HG03520 (cell line): Measurements from ENCODE around the gene SELPLG.
"Not testable (repeated sequence)": the region's sequence is repeated elsewhere in the genome, so short reads cannot be mapped to it uniquely, and the experiment has no call there.

Experiments used
- ATAC-seq: cut with Tn5 transposase; IDR thresholded peaks from one replicate; pipeline ENCODE4 v1.9.1; 2021; ENCODE audit warnings: mild to moderate bottlenecking, moderate library complexity; ENCODE audit not compliant: unreplicated experiment

Gene SELPLG

DNA sequence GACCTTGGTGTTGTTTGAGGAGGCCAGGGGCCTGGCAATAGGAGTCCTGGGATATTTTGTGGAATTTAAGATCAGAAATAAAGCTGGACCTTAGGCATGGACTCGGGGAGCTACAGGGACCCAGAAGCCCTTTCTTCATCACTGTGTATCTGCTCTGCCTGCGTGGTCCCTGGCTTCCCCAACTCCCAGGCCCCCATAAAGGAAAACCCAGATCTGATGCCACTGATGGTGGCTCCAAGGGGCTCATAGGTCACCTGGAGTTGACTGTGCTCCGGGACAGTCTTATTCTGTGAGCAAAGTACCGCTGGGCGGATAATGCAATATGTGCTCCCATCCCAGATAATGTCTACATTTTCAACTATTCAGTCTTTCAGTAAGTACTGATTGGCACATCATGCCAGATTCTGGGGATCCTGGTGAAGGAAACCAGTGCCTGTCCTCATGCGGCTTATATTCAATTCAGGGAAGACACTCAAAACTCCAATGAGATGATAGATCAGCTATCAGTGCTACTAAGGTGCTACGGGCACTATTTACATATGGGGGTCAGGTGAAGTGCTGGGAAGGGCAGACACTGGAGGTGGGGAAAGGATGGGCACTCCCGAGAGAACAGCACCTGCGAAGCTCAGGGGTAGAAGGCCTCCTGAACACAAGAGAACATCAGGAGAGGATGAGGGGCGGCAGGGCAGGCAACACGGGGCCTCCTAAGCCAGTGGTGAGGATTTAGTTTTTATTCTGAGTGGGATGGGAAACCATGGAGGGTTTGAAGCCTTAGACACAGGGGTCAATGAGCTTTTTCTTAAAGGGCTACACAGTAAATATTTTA lies 5.5 kb upstream of the SELPLG start:
- no peak for ATAC-seq

DNA sequence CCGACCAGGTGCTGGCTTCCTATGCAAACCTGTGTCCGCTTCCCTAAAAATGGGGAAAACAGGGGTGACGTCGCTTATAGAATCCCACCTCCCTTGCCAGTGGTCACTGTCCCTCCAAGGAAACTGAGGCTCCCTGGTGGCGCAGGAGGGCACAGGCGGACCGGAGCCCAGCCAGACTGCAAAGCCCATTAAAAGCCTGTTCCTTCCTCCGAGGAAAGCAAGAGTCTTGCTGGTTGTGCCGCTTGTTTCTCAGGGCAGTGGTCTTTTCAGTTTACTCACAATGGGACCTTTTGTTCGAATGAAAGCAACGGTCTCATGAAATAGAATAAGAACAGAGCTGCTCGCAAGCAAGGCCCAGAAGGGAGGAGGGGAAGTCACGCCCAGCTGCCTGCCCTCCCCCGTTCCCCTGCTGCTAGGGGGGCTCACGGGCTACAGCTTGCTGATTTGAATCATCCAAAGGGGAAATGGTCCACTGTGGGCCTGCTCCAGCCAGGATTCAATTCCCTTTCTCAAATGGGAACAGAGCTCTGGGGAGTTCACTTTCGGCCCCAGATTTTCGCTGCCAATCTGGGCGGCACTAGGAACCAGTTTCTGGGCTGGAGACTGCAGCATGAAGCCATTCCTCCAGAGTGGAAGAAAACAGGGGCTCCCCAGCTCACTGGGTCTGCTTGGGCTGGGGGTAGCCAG lies 4.6 kb upstream of the SELPLG start:
- ATAC-seq, result no peak

DNA sequence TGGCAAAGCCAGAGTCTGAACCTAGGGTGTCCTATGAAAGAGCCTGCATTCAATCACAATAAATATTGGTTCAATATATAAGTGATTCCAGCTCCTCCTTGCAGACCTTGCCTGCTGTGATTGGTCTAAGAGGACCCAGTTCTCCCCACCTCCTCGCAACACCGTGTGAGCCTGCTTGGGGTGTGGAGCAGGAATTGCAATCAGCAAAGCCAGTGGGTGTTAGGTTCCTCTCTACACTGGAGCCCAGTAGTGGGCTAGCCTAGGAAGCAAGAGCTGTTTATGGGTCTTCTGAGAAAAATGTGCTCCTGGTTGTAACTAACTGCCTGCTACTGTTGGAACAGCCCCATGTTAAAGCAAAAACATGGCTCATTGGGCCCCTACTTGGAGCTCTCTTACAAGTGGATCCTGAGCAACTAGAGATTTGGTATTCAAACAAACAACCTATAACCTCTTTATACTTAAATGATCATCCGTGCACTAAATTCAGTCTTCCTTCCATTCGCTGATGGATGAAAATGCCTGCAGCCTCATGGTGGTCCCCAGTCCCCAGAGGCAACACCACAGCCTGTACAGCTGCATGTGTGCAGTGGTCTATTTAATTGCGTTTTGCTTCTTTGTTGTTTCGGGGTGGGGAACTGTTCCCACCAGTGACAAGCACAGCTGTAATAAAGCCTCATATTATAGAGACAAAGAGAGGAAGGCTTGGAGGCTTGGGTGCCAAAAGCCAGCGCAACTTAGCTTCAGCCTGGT lies 3.7 kb upstream of the SELPLG start:
- no peak for ATAC-seq

DNA sequence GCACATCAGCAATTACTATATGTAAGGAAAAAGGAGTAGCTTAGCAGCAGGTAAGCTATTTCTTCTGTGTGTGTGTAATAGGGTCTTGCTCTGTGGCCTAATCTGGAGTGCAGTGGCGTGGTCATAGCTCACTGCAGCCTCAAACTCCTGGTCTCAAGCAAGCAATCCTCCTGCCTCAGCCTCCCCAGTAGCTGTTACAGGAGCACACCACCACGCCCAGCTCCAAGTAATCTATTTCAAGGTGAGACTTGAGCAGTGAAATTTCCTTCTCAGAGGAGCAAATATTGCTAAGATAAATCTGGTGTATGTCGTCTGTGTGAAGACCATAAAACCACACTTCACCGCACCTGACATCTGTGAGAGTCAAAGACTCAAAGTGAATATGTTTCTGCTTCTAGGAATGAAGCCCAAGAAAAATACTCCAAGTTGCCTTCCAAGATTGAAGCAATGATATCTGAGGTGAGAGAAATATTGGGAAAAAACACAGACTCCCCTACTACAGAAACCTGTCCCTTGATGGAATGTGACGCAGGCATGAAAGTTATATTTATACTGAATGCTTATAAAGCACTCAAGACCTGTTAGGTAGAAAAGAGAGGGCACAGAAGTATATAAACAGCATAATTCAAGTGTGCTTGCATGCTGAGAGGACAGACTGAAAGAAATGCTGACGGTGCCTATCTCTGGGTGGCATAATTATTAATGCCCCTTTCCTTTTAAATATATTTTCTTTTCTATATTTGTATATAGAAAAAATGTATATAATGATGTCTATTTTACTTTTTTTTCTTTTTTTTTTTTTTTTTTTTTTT lies 2.5 kb upstream of the SELPLG start:
- ATAC-seq, result no peak

DNA sequence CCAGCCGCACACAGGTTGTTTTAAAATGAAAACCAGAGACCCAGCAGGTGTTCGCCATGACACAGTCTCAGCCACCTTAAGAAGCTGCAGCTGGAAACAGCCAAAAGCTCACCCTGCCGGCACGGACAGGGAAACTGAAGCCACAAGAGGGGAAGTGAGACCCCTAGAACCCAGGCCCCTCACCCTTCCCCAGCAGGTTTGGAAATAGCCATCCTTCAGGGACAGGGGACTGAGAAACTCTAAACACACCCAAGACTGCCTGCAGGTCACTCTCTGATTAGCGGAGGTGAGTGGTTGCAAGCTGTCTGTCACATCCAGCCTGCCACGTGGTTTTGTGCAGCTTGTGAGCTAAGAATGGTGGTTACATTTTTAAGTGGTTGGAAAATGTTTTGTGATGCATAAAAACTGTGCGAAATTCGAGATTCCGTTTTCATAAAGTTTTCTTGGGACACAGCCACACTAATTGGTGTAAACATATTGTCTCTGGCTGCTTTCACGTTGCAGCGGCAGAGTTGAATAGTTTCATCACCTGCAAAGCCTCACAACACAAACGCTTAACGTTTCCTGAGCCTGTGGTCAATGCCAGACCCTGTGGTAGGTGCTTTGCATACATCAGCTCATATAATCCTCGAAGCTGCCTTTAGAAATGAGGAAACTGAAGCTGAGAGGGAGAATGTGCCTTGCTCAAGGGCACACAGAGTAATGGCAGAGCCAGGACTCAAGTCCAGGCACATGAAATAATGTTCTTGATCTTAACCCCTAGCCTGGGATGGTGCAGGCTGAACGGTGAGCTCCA lies 1.7 kb upstream of the SELPLG start:
- peak; percentile 45 for ATAC-seq

DNA sequence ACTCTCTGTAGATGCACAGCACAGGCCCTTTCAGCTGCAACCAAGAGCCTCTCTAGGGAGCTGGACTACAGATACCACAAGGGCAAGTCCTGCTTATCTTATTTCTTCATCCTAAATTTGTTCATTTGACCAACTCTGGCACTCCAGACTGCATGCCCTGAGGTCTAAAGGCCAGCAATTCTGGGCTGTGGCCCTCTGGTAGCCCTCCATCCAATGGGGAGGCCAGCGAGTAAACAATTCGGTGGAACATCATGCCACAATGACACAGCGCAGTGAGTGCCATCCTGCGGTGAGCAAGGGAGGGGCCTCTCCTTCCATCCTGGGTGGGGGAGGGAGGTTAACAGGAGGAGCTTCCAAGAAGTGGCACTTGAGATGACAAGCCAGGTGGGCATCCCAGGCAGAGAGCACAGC lies 652 bp upstream of the SELPLG start:
- ATAC-seq, result no peak

DNA sequence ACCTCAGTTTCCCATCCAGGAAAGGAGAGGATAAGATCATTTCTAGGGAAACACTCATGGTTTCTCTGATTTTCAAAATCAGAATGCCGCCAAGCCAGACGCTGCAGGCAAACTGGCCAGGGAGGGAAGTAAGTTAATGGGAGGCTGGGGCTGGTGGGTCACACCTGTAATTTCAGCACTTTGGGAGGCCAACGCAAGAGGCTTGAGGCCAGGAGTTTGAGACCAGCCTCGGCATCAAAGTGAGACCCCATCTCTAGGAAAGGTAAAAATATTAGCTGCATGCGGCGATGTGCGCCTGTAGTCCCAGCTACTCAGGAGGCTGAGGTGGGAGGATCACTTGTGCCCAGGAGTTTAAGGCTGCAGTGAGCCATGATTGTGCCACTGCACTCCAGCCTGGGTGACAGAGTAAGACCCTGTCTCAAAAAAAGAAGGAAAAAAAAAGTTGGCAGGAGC lies 587 bp downstream of the SELPLG start:
- no peak for ATAC-seq

DNA sequence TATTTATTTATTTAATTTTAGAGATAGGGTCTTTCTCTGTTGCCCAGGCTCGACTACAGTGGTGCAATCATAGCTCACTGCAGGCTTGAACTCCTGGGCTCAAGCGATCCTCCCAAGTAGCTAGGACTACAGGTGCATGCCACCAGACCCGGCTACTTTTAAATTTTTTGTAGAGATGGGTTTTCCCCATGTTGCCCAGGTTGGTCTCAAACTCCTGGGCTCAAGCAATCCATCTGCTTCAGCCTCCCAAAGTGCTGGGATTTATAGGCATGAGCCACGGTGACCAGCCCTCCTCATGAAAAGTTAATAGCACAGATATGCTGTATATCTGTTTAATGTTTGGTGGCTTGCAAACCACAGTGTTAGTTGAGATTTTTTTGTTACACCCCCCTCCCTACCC lies 2.4 kb downstream of the SELPLG start:
- ATAC-seq, result not testable (repeated sequence)

DNA sequence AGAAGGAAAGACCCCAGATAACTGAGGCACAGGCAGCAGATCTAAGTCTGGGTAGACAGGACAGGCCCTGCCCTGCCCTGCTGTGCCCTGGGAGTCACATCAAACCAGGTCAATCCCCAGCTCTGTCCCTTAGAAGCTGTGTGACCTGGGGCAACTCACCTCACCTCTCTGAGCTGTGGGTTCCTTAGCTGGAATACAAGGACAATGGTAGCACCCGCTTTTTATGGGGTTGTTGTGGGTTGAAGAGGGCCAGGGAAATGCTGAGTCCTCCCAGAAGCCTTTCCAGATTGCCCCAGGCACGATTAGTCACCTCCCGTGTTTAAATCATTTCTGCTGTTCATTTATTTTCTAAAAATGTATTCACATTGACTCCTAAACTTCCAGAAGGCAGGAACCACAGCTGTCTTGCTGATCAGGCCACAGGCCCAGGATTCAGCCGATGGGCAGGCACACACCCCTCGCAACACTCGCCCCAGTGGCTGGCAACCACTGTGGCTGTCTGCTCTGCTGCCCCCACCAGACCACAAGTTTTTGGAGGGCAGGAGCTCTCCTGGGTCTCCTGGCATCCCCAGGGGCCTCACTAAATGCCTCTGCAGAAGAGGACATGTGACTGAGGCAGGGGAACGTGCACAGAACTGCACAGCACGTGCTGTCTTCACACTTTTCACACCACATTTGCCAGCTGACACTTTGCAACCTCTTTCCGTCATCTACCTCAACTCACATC lies 3.0 kb downstream of the SELPLG start:
- no peak for ATAC-seq

DNA sequence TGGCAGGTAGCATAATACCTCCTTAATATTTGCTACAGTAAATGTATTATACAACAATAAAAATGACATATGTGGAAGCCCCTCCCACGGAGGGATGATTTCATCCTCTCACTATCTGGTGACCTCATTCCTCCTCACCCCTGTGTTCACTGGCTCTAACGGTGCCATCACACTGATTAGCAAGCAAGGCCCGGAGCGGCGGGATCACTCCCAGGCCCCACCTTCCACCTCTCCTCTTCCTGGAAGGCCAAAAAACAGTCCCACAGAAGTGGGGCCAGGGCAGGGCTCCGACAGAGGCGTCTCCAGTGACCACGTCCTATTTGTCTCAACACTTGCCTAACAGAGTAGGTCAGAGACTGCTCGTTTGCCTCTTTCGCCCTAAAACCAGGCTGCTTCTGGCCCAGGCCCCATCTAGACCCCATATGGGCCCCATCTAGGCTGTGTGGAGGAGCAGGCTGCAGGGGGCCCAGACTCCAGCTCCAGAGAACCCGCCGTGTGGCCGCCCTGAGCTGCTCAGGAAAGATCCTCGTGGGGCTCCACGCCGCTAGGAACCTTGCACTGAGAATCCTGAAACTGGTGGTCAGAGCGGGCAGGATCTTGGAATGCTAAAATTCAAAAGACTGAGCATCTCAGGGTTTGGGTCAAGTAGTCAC lies 3.7 kb downstream of the SELPLG start:
- ATAC-seq, result no peak

DNA sequence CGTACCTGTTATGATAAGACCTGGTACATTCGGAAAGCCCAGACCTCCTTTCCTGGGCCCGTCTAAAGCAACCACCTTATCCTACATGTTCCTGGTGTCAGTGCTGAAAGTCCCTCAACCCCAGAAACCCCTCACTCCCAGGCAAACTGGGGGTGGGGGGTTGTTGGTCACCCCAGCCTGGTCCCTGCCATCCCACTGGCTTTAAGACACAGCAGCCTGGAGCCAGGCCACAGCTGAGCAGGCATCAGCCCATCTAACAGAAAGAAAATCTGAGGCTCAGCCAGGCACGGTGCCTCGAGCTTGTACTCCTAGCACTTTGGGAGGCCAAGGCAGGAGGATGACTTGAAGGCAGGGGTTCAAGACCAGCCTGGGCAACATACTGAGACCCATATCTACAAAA lies 4.5 kb downstream of the SELPLG start:
- ATAC-seq, result no peak

DNA sequence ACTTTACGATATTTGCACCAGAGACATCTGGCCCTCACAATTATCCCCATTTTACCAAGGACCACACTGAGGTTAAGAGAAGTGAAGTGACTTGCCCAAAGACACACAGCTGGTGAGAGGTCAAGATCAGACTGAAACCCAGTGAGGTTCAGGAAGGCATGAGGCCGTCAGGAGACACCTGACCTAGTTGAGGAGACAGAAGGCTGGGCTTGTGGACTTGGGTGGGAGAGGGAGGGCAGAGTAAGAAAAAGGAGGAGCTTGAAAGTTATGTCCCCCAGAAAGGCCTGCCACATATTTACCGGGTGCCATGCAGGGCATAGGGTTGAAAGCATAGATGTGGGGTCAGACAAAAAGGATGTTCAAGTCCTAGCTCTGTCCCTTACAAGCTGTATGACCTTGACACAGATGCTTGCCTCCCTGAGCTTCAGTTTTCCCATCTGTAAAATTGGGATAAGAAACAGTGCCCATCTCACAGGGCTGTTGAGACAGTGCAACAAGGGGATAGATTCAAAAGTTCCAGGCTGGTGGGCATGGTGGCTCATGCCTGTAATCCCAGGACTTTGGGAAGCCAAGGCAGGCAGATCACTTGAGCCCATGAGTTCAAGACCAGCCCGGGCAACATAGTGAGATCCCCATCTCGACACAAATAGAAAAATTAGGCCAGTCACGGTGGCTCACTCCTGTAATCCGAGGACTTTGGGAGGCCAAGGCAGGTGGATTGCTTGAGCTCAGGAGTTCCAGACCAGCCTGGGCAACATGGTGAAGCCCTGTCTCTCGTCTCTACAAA lies 6.4 kb downstream of the SELPLG start:
- no peak for ATAC-seq

DNA sequence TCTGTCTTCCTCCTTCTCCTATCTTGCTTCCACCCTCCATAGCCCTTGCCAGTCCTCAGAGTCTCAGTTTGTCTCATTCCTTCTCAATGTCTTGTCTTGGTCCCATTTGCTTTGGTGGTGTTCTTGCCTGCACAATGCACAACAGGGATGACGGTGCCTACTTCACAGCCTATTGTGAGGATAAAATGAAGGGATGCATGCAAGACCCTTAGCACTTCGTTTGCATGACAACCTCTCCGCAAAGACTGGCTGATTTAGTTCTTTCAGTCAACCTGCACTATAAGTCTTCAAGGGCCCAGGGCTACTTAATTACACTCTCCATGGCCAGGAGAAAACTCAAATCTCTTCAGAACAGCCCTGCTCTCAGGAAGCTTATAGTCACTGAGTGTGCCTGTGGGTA lies 8.5 kb downstream of the SELPLG start:
- ATAC-seq, result no peak

DNA sequence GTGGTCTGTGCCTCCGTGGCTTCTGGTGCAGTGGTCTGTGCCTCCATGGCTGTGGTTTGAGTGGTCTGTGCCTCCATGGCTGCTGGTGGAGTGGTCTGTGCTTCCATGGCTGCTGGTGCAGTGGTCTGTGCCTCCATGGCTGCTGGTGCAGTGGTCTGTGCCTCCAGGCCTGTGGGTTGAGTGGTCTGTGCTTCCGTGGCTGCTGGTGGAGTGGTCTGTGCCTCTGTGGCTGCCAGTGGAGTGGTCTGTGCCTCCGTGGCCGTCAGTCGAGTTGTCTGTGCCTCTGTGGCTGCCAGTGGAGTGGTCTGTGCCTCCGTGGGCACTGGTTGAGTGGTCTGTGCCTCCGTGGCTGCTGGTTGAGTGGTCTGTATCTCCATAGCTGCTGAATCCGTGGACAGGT lies 10.1 kb downstream of the SELPLG start:
- no peak for ATAC-seq

DNA sequence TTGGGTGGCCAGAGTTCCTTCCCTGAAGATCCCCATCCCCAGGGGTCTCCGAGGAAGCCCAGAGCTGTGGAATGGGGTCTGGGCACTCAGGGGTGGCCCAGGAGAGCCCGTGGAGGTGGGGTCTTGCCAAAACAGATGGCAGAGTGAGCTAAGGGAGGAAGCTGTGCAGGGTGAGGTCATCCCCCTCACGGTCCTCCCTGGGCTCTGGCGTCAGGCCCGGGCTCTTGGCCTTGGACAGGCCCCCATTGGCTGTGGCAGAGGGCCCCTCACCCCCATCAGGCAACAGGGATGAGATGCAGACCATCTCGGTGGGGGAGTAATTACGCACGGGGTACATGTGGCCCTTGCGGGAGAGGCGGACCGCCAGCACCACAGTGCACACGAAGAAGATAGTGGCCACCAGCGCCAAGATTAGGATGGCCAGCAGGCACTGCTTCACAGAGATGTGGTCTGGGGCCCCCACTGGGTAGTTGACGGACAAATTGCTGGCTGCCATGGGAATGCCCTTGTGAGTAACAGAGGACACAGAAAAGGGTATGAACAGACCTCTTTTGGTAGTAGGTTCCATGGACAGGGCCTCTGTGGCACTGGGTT lies 10.7 kb downstream of the SELPLG start:
- ATAC-seq, result no peak

DNA sequence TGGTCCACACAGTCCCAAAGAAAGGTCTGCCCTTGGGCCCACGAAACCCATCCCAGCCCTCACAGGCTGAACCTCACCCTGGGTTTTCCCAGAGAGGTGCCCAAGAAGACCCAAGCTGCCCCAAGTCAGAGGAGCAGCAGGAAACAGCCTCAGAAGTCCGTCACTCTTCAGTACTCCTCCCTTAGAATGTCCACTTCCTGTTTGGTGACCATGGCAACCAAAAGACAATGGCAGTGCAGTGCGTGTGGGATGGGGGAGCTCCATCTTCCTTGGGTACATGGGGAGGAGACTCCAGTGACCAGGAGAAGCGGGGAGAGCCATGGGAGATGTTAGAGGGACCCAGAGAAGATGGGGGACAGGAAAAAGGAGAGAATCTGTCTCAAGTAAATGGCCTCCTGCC lies 11.3 kb downstream of the SELPLG start:
- ATAC-seq, result no peak

DNA sequence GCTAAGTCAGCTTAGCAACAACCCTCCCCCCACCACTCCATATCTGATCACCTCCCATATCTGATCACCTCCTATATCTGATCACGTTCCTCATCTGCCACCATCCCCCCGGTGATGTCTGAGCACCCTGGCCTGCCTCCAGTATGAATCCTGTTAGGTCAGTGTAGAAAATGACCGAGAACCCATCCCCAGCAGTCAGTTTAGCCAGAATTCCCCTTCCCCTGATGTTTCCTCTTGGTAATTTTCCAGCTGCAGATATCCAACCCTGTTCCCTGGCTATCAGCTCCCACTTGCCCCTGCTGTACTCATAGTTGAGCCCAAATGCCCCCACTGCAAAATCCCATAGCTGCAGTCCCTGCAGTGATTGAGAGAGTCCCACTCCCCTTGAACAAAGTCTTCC lies 12.5 kb downstream of the SELPLG start:
- ATAC-seq, result no peak
